ENCODE measurements around the gene RPL7A.

Gene RPL7A

GRCh38 chr9:133355881-133356357 is 7.9 kb downstream of the RPL7A start:
- peak overlapping the region; percentile 71 for H3K4me3 ChIP-seq (ENCODE audit: low read length)
- H3K4me1 ChIP-seq (ENCODE audit: control insufficient read depth, insufficient read depth, low read length) = peaks cover 3% of the 10 kb centered on the region
- peak overlapping the region; percentile 87 for H3K9ac ChIP-seq (ENCODE audit: low read length)
- H3K27ac ChIP-seq (ENCODE audit: low read depth, low read length) = peak overlapping the region; percentile 6
- no peaks in the 10 kb centered on the region for H3K27me3 ChIP-seq (ENCODE audit: control insufficient read depth, insufficient read depth, low read length)
- peaks cover 34% of the 10 kb centered on the region for H3K36me3 ChIP-seq (ENCODE audit: control insufficient read depth, insufficient read depth, low read length)

GRCh38 chr9:133356391-133357091 is 8.5 kb downstream of the RPL7A start, which contains the start of the genes SURF1 and SURF2:
Gene SURF1 (minus strand): TSS chr9:133356487. CDS start chr9:133356453, 34 bp downstream.
Gene SURF2 (plus strand): TSS chr9:133356550. CDS start chr9:133356593, 43 bp downstream.
- Histone ChIP-seq H3K4me3 (ENCODE audit: low read length) (peak within 1 kb of the TSS; percentile 77), H3K27me3 (ENCODE audit: control insufficient read depth, insufficient read depth, low read length) (no peaks in the 10 kb centered on the region), H3K9ac (ENCODE audit: low read length) (peak within 1 kb of the TSS; percentile 87), H3K36me3 (ENCODE audit: control insufficient read depth, insufficient read depth, low read length) (peaks cover 32% of the 10 kb centered on the region), H3K27ac (ENCODE audit: low read depth, low read length) (peak within 1 kb of the TSS; percentile 60), H3K4me1 (ENCODE audit: control insufficient read depth, insufficient read depth, low read length) (peaks cover 3% of the 10 kb centered on the region)

DNA sequence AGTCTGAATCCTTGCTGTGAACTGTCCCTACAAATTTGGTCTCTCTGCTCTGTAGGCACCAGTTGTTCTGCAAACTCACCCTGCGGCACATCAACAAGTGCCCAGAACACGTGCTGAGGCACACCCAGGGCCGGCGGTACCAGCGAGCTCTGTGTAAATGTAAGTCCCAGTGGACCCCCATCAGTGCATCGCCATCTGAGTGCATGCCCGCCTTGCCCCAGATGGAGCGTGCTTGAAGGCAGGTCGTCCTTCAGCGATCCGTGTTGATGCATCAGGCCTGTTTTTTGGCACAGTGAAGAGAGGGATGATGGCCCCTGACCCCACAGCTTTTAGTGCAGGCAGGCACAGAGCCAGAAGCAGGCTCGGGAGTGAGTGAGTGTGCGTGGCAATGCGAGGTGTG is 9.6 kb downstream of the RPL7A start:
- Histone ChIP-seq H3K36me3 (ENCODE audit: control insufficient read depth, insufficient read depth, low read length) (peaks cover 27% of the 10 kb centered on the region), H3K4me3 (ENCODE audit: low read length) (no peak overlapping the region), H3K27me3 (ENCODE audit: control insufficient read depth, insufficient read depth, low read length) (no peaks in the 10 kb centered on the region), H3K27ac (ENCODE audit: low read depth, low read length) (no peak overlapping the region), H3K9ac (ENCODE audit: low read length) (no peak overlapping the region), H3K4me1 (ENCODE audit: control insufficient read depth, insufficient read depth, low read length) (peaks cover 3% of the 10 kb centered on the region)

GRCh38 chr9:133359399-133360175 is 11.6 kb downstream of the RPL7A start:
- Histone ChIP-seq H3K9ac (ENCODE audit: low read length) (no peak overlapping the region), H3K4me1 (ENCODE audit: control insufficient read depth, insufficient read depth, low read length) (peaks cover 3% of the 10 kb centered on the region), H3K36me3 (ENCODE audit: control insufficient read depth, insufficient read depth, low read length) (peaks cover 30% of the 10 kb centered on the region), H3K27me3 (ENCODE audit: control insufficient read depth, insufficient read depth, low read length) (no peaks in the 10 kb centered on the region), H3K27ac (ENCODE audit: low read depth, low read length) (no peak overlapping the region), H3K4me3 (ENCODE audit: low read length) (no peak overlapping the region)

DNA sequence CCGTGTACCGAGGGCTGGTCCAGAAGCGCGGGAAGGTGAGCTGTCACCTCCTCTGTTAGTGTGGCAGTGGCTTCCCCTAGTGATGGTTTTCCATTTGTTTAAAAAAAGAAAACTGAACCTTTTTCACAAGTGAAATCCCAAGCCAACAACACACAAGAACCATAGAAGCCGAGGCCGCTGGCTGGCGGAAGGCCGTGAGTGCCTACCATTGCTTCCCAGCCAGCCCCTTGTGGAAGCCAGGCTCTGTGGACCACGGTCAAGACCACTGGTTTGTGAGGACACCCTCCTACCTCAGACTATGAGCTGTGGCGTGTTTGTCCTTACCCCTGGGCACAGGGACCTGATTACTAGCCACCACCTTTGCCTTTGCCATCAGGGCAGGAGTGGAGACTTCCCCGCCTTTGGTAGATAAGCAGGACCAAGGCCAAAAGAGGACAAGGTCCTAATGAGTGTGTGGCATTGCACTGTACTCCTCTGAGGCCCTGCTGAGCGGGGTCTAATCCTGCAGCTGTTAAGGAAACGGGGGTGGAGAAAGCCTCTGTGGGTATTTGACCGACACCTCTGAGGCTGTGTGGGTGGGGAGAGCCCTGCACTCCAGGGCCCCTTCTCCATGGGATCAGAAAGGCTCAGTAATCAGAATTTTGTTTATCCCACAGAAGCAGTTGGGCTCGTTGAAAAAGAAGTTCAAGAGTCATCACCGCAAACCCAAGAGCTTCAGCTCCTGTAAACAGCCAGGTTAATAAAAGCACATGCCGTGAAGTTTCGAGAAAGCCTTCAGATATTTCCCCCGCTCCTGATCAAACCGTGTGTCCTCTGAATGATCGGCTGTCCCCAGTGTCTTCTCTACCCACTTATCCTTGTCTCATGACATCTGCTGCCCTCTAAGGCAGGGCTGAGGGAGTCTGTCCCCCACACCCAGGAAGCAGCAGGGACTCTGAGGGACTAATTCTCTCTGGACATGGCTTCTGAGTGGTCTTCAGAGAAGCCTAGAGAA is 12.7 kb downstream of the RPL7A start:
- H3K4me3 ChIP-seq (ENCODE audit: low read length) = no peak overlapping the region
- H3K27ac ChIP-seq (ENCODE audit: low read depth, low read length) = no peak overlapping the region
- H3K36me3 ChIP-seq (ENCODE audit: control insufficient read depth, insufficient read depth, low read length) = peaks cover 38% of the 10 kb centered on the region
- H3K9ac ChIP-seq (ENCODE audit: low read length) = no peak overlapping the region
- H3K27me3 ChIP-seq (ENCODE audit: control insufficient read depth, insufficient read depth, low read length) = no peaks in the 10 kb centered on the region
- H3K4me1 ChIP-seq (ENCODE audit: control insufficient read depth, insufficient read depth, low read length) = peaks cover 3% of the 10 kb centered on the region

DNA sequence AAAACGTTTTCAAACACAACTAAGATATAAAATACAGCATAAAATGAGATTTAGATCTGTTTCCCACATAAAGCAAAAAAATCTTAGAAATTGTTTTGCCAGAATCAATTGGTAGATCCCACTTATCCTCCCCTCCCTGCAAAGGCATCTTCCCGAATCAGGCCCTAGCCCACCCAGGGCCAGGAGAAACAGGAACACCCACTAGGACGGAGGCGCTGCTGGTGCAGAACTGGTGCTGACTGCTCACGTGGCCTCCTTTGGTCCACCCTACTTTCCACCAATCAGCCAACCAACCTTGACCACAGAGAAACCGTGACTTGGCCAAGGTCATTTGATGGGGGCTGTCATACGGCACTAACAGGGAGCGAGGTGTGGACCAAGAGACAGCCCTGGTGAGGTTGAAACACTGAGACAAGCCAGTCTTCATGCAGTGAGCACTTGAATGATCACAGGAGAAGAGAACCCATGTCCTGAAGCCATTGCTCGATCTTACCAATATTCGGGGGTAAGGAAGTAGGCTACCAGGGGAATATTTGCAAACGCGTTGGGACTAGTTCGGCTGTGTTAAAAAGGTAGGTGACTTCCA is 13.6 kb downstream of the RPL7A start:
- Histone ChIP-seq H3K4me3 (ENCODE audit: low read length) (no peak overlapping the region), H3K27ac (ENCODE audit: low read depth, low read length) (no peak overlapping the region), H3K4me1 (ENCODE audit: control insufficient read depth, insufficient read depth, low read length) (peaks cover 3% of the 10 kb centered on the region), H3K9ac (ENCODE audit: low read length) (no peak overlapping the region), H3K27me3 (ENCODE audit: control insufficient read depth, insufficient read depth, low read length) (no peaks in the 10 kb centered on the region), H3K36me3 (ENCODE audit: control insufficient read depth, insufficient read depth, low read length) (peaks cover 47% of the 10 kb centered on the region)

GRCh38 chr9:133362359-133363044 is 14.5 kb downstream of the RPL7A start:
- Histone ChIP-seq H3K36me3 (ENCODE audit: control insufficient read depth, insufficient read depth, low read length) (peaks cover 54% of the 10 kb centered on the region), H3K27ac (ENCODE audit: low read depth, low read length) (no peak overlapping the region), H3K27me3 (ENCODE audit: control insufficient read depth, insufficient read depth, low read length) (no peaks in the 10 kb centered on the region), H3K9ac (ENCODE audit: low read length) (no peak overlapping the region), H3K4me3 (ENCODE audit: low read length) (no peak overlapping the region), H3K4me1 (ENCODE audit: control insufficient read depth, insufficient read depth, low read length) (no peaks in the 10 kb centered on the region)

GRCh38 chr9:133366435-133366834 is 18.4 kb downstream of the RPL7A start:
- H3K4me1 ChIP-seq (ENCODE audit: control insufficient read depth, insufficient read depth, low read length) = no peaks in the 10 kb centered on the region
- no peak overlapping the region for H3K27ac ChIP-seq (ENCODE audit: low read depth, low read length)
- peaks cover 44% of the 10 kb centered on the region for H3K36me3 ChIP-seq (ENCODE audit: control insufficient read depth, insufficient read depth, low read length)
- H3K27me3 ChIP-seq (ENCODE audit: control insufficient read depth, insufficient read depth, low read length) = no peaks in the 10 kb centered on the region
- no peak overlapping the region for H3K9ac ChIP-seq (ENCODE audit: low read length)
- H3K4me3 ChIP-seq (ENCODE audit: low read length) = no peak overlapping the region

- Histone ChIP-seq H3K27me3 (ENCODE audit: control insufficient read depth, insufficient read depth, low read length) (no peaks in the 10 kb centered on the region), H3K4me1 (ENCODE audit: control insufficient read depth, insufficient read depth, low read length) (no peaks in the 10 kb centered on the region), H3K9ac (ENCODE audit: low read length) (no peak overlapping the region), H3K4me3 (ENCODE audit: low read length) (no peak overlapping the region), H3K27ac (ENCODE audit: low read depth, low read length) (no peak overlapping the region), H3K36me3 (ENCODE audit: control insufficient read depth, insufficient read depth, low read length) (peaks cover 43% of the 10 kb centered on the region)
Measured at GRCh38 chr9:133367221-133367620, 19.2 kb downstream of the RPL7A start.

DNA sequence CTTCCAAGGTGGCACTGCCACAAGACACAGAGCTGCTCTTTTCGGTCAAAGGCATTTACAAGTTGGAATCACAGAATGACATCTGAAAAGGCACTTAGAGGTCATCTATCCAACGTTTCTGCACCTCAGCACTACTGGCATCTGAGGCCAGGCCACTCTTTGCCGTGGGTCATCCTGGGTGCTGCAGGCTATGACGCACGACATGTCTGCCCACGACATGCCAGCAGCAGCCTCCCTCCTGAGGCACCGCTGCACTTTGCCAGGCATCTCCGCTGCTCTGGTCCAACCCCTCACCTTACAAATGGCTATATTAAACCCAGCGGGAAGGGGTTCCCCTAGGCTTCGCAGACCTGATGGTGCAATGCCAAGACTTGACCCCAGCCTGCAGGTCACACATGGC is 19.8 kb downstream of the RPL7A start:
- no peak overlapping the region for H3K27ac ChIP-seq (ENCODE audit: low read depth, low read length)
- H3K36me3 ChIP-seq (ENCODE audit: control insufficient read depth, insufficient read depth, low read length) = peaks cover 41% of the 10 kb centered on the region
- H3K4me3 ChIP-seq (ENCODE audit: low read length) = no peak overlapping the region
- H3K27me3 ChIP-seq (ENCODE audit: control insufficient read depth, insufficient read depth, low read length) = no peaks in the 10 kb centered on the region
- no peak overlapping the region for H3K9ac ChIP-seq (ENCODE audit: low read length)
- no peaks in the 10 kb centered on the region for H3K4me1 ChIP-seq (ENCODE audit: control insufficient read depth, insufficient read depth, low read length)

DNA sequence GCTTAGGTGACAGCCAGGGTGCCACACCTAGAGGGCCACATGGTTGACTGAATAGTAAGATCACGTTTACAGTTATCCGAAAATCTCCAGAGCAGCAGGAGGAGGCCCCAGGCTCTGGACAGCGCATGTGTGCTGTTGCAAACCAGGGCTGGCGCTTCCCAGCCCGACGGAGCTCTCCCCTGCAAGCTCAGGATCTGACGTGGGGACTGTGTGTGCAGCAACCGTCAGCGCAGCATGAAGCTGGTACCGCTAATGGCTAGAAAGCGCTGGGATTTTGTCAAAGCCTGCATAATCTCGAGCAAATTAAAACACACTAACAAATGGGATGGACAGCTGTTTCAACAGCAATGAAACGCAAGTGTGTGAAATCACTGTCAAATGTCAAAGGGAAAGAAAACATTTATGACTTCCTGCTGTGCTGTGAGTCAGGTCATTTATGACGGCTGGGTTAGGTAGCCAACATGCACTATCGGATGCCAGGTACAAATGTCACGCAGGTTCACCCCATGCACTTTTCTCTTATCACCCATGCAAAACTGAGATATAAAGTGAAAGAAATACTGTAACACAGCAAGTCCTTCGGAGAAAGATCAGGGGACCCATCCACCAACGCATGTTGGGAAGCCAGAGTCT is 20.3 kb downstream of the RPL7A start:
- Histone ChIP-seq H3K27me3 (ENCODE audit: control insufficient read depth, insufficient read depth, low read length) (no peaks in the 10 kb centered on the region), H3K27ac (ENCODE audit: low read depth, low read length) (no peak overlapping the region), H3K36me3 (ENCODE audit: control insufficient read depth, insufficient read depth, low read length) (peaks cover 39% of the 10 kb centered on the region), H3K9ac (ENCODE audit: low read length) (no peak overlapping the region), H3K4me1 (ENCODE audit: control insufficient read depth, insufficient read depth, low read length) (no peaks in the 10 kb centered on the region), H3K4me3 (ENCODE audit: low read length) (no peak overlapping the region)
